RWPE2 (cell line): Measurements from ENCODE around the gene TRIM26.

Experiments used
- ATAC-seq: fragments of 200-7000 bp; cut with Tn5 transposase; 3 replicates; pipeline ENCODE4 v1.9.1; 2021; ENCODE audit warnings: low read depth
- DNase-seq: peaks from one replicate; pipeline ENCODE4 v3.0.0-alpha.2; 2020; ENCODE audit warnings: low spot score
- H3K27ac ChIP-seq: fragments of 450-650 bp; 2 replicates; pipeline ENCODE4 v1.5.1; 2017; ENCODE audit warnings: mild to moderate bottlenecking; ENCODE audit not compliant: poor library complexity, severe bottlenecking
- H3K27me3 ChIP-seq: fragments of 250-450 bp; sonication (Bioruptor Pico); 2 replicates; pipeline ENCODE4 v1.5.1; 2021; ENCODE audit warnings: mild to moderate bottlenecking, moderate library complexity; ENCODE audit not compliant: insufficient read depth, poor library complexity, severe bottlenecking
- H3K36me3 ChIP-seq: fragments of 250-450 bp; sonication (Bioruptor Pico); 2 replicates; pipeline ENCODE4 v1.5.1; 2020; ENCODE audit warnings: low read depth, mild to moderate bottlenecking, moderate library complexity
- H3K4me1 ChIP-seq: fragments of 250-450 bp; sonication (Bioruptor Pico); 2 replicates; pipeline ENCODE4 v1.5.1; 2021; ENCODE audit warnings: mild to moderate bottlenecking, moderate library complexity; ENCODE audit not compliant: insufficient read depth, poor library complexity, severe bottlenecking
- H3K4me3 ChIP-seq: fragments of 250-450 bp; sonication (Bioruptor Pico); 2 replicates; pipeline ENCODE4 v1.5.1; 2021; ENCODE audit warnings: mild to moderate bottlenecking, moderate library complexity; ENCODE audit not compliant: severe bottlenecking
- H3K9me3 ChIP-seq: fragments of 250-450 bp; sonication (Bioruptor Pico); 2 replicates; pipeline ENCODE4 v1.5.1; 2021; ENCODE audit warnings: mild to moderate bottlenecking, moderate library complexity; ENCODE audit not compliant: severe bottlenecking
- CTCF ChIP-seq: fragments of 450-650 bp; IDR thresholded peaks from one replicate; pipeline ENCODE4 v1.5.1; 2017; ENCODE audit warnings: mild to moderate bottlenecking, moderate library complexity; ENCODE audit not compliant: poor library complexity, severe bottlenecking

The TRIM26 gene

GRCh38 chr6:30184417-30185031 lies 28.7 kb downstream of the TRIM26 start:
- Histone ChIP-seq H3K36me3 (peaks cover 23% of the 10 kb centered on the region), H3K27ac (no peak overlapping the region), H3K27me3 (no peaks in the 10 kb centered on the region), H3K9me3 (peaks cover 5% of the 10 kb centered on the region), H3K4me1 (no peaks in the 10 kb centered on the region), H3K4me3 (no peak overlapping the region)
- DNase-seq, result no peak
- no peak for TF ChIP-seq CTCF
- no peak for ATAC-seq

GRCh38 chr6:30180145-30180544 lies 33.1 kb downstream of the TRIM26 start:
- H3K27me3 ChIP-seq, result peaks cover 18% of the 10 kb centered on the region
- DNase-seq, result no peak
- H3K36me3 ChIP-seq, result no peaks in the 10 kb centered on the region
- H3K4me3 ChIP-seq, result no peak overlapping the region
- ATAC-seq, result no peak
- H3K9me3 ChIP-seq, result peaks cover 5% of the 10 kb centered on the region
- H3K27ac ChIP-seq, result no peak overlapping the region
- H3K4me1 ChIP-seq, result no peaks in the 10 kb centered on the region
- no peak for TF ChIP-seq CTCF

GRCh38 chr6:30178837-30179236 lies 34.4 kb downstream of the TRIM26 start:
- no peaks in the 10 kb centered on the region for H3K4me1 ChIP-seq
- H3K27me3 ChIP-seq, result peaks cover 18% of the 10 kb centered on the region
- H3K36me3 ChIP-seq, result no peaks in the 10 kb centered on the region
- H3K4me3 ChIP-seq, result no peak overlapping the region
- no peak for TF ChIP-seq CTCF
- DNase-seq (no peak), ATAC-seq (no peak)
- H3K27ac ChIP-seq, result no peak overlapping the region
- H3K9me3 ChIP-seq, result peaks cover 5% of the 10 kb centered on the region

GRCh38 chr6:30175765-30176164 lies 37.4 kb downstream of the TRIM26 start:
- no peak overlapping the region for H3K4me3 ChIP-seq
- no peak for TF ChIP-seq CTCF
- no peaks in the 10 kb centered on the region for H3K36me3 ChIP-seq
- H3K27me3 ChIP-seq, result peaks cover 44% of the 10 kb centered on the region
- DNase-seq (no peak), ATAC-seq (no peak)
- peaks cover 5% of the 10 kb centered on the region for H3K9me3 ChIP-seq
- H3K27ac ChIP-seq, result no peak overlapping the region
- no peaks in the 10 kb centered on the region for H3K4me1 ChIP-seq

- no peaks in the 10 kb centered on the region for H3K9me3 ChIP-seq
- H3K36me3 ChIP-seq, result no peaks in the 10 kb centered on the region
- no peak for ATAC-seq
- no peak overlapping the region for H3K27ac ChIP-seq
- H3K27me3 ChIP-seq, result peaks cover 46% of the 10 kb centered on the region
- H3K4me3 ChIP-seq, result no peak overlapping the region
- H3K4me1 ChIP-seq, result no peaks in the 10 kb centered on the region
- no peak for TF ChIP-seq CTCF
- DNase-seq, result no peak
These were observed 40.5 kb downstream of the TRIM26 start for GRCh38 chr6:30172681-30173080.
